ENCODE measurements around the gene THAP12. TPM values are rescaled to one million over a fixed set of nuclear protein-coding genes. Genes with fewer than 3 reads are reported as not detected.
"Not testable (repeated sequence)": the region's sequence is repeated elsewhere in the genome, so short reads cannot be mapped to it uniquely, and the experiment has no call there.

THAP12 gene
- total RNA-seq, 1 donor from 2014 or later: 36.8 TPM

DNA sequence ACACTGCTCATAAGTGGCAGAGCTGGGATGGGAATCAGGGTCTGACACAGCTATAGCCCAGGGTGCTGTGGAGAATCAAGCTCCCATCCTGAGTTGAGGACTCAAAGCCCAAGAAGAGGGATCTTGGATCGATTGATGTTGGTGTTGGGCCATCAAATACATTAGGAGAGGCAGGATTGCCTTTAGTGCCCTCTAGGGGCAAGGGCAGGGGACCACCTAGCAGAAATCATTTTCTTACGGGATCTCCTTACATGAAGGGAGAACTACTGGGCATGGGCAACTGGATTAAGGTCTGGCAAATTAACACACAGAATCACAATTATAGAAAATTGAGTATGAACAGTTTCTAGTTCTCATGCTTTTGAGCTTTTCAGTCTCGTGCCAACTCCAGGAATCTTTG, 39.0 kb upstream of the THAP12 start:
- Mint-ChIP-seq H3K4me3 (ENCODE audit: unreplicated experiment) (no peak overlapping the region), H3K27ac (ENCODE audit: unreplicated experiment) (no peak overlapping the region), H3K27me3 (ENCODE audit: unreplicated experiment) (peaks cover 26% of the 10 kb centered on the region), H3K9me3 (ENCODE audit: unreplicated experiment) (no peaks in the 10 kb centered on the region), H3K36me3 (ENCODE audit: unreplicated experiment) (no peaks in the 10 kb centered on the region), H3K4me1 (ENCODE audit: unreplicated experiment) (no peaks in the 10 kb centered on the region)
- TF ChIP-seq, protein P1, sequence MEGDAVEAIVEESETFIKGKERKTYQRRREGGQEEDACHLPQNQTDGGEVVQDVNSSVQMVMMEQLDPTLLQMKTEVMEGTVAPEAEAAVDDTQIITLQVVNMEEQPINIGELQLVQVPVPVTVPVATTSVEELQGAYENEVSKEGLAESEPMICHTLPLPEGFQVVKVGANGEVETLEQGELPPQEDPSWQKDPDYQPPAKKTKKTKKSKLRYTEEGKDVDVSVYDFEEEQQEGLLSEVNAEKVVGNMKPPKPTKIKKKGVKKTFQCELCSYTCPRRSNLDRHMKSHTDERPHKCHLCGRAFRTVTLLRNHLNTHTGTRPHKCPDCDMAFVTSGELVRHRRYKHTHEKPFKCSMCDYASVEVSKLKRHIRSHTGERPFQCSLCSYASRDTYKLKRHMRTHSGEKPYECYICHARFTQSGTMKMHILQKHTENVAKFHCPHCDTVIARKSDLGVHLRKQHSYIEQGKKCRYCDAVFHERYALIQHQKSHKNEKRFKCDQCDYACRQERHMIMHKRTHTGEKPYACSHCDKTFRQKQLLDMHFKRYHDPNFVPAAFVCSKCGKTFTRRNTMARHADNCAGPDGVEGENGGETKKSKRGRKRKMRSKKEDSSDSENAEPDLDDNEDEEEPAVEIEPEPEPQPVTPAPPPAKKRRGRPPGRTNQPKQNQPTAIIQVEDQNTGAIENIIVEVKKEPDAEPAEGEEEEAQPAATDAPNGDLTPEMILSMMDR (IDR thresholded peaks at IDR 0.05): peak; percentile 15
- DNase-seq (ENCODE audit: extremely low spot score, unreplicated experiment): no peak

DNA sequence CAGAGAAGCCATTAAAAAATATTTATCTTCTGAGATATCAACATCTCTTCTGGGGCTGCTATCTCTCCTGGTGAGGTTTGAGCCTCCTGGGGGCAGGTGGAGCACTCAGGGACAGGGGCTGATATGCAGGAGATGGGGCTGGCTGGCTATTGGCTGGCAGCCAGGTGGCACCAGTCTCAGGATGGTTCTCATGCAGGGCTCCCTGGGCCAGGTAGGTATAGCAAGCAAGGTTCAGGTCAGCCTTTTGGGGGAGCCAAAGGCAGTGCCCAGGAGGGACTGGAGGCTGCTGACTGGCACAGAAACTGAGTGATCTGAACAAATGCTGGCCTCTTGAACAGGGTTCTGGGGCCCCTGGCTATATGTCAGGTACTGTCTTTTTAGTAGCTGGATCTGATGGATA, 34.1 kb upstream of the THAP12 start:
- Mint-ChIP-seq H3K4me3 (ENCODE audit: unreplicated experiment) (no peak overlapping the region), H3K36me3 (ENCODE audit: unreplicated experiment) (no peaks in the 10 kb centered on the region), H3K4me1 (ENCODE audit: unreplicated experiment) (no peaks in the 10 kb centered on the region), H3K9me3 (ENCODE audit: unreplicated experiment) (no peaks in the 10 kb centered on the region), H3K27me3 (ENCODE audit: unreplicated experiment) (peaks cover 43% of the 10 kb centered on the region), H3K27ac (ENCODE audit: unreplicated experiment) (no peak overlapping the region)
- TF ChIP-seq, protein P1 (IDR thresholded peaks at IDR 0.05): no peak
- no peak for DNase-seq (ENCODE audit: extremely low spot score, unreplicated experiment)

DNA sequence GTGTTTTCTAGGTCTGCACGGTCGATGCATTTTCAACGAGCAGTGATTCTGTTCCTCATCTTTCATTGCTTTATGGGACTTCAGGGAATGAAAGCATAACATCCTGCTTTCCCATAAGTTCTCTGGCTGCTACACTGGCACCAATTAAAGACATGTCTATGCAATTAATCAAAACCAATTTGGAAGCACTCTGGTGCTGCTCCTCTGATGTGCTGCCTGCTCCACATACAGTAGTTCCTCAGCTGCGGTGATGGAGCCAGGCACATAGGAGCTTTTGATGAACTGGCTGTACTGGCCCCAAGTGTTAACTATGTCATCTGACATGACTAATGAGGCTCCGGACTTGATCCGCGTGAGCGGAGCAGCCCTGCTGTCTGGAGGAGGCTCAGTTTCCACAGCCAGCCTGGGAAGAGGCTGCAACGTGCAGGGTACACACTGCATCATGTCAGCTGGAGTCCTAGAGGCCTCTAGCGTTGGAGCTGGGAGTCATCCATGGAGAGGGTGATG, 30.0 kb upstream of the THAP12 start:
- Mint-ChIP-seq H3K27me3 (ENCODE audit: unreplicated experiment) (peaks cover 22% of the 10 kb centered on the region), H3K4me1 (ENCODE audit: unreplicated experiment) (peaks cover 11% of the 10 kb centered on the region), H3K36me3 (ENCODE audit: unreplicated experiment) (no peaks in the 10 kb centered on the region), H3K4me3 (ENCODE audit: unreplicated experiment) (no peak overlapping the region), H3K9me3 (ENCODE audit: unreplicated experiment) (no peaks in the 10 kb centered on the region), H3K27ac (ENCODE audit: unreplicated experiment) (no peak overlapping the region)
- TF ChIP-seq, protein P1 (IDR thresholded peaks at IDR 0.05): no peak
- DNase-seq (ENCODE audit: extremely low spot score, unreplicated experiment): no peak

DNA sequence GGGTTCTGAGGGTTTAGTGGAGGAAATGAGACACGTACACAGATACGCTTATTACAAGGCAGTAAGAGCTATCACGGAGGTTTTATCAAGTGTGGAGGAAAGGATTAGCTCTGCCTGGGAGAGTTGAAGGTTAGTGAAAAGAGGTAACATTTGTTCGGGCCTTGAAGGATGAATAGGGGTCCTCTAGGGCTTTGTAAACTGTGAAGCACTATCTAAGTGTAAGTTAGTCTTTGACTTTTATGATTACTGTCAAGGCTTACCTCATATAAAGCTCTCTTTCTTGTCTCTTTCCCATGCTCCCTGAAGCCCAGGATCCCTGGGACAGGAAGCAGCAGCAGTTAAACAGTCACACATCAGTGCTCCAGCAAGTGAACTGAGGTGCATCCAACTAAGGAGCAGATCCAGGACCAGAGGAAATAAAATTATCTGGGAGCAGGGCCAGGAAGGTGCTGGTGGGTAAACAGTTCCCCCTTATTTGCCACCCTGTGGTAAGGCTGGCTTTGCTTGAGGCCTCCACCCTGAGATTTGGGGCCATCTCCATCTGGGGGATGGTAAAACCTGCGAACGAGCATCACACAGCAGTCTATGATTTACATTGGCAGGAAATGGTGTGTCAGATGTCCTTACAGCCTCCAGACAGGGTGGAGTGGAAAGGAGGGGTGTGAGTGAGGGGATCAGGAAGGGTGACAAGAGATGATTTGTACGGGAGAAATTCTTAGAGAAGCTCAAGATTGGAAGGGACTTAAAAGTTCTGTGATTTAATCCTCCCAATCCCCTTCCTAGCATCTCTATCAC, 27.4 kb upstream of the THAP12 start:
- no peak for DNase-seq (ENCODE audit: extremely low spot score, unreplicated experiment)
- Mint-ChIP-seq H3K36me3 (ENCODE audit: unreplicated experiment) (no peaks in the 10 kb centered on the region), H3K27ac (ENCODE audit: unreplicated experiment) (no peak overlapping the region), H3K4me1 (ENCODE audit: unreplicated experiment) (peaks cover 11% of the 10 kb centered on the region), H3K27me3 (ENCODE audit: unreplicated experiment) (peaks cover 16% of the 10 kb centered on the region), H3K4me3 (ENCODE audit: unreplicated experiment) (no peak overlapping the region), H3K9me3 (ENCODE audit: unreplicated experiment) (no peaks in the 10 kb centered on the region)
- TF ChIP-seq, protein P1 (IDR thresholded peaks at IDR 0.05): no peak

DNA sequence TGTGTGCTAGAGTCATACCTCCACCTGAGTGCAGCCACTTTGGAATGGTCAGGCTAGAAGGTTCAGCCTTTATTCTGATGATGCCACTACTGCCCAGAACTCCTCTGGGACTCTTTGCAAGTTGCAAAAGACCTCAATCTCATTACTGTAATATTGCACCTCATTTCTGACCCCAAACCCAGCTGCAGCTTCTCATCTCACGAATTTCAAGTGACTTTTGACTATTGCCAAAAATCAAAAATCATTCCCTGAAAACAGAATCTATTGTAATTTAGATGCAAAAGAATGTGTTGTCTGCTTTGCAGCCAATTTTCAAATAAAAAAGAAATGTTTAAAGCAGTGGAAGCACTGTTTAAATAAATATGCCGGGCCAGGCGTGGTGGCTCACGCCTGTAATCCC, 25.4 kb upstream of the THAP12 start:
- TF ChIP-seq, protein P1 (IDR thresholded peaks at IDR 0.05): no peak
- no peak for DNase-seq (ENCODE audit: extremely low spot score, unreplicated experiment)
- no peak overlapping the region for H3K27ac Mint-ChIP-seq (ENCODE audit: unreplicated experiment)
- H3K9me3 Mint-ChIP-seq (ENCODE audit: unreplicated experiment): no peaks in the 10 kb centered on the region
- H3K36me3 Mint-ChIP-seq (ENCODE audit: unreplicated experiment): no peaks in the 10 kb centered on the region
- no peak overlapping the region for H3K4me3 Mint-ChIP-seq (ENCODE audit: unreplicated experiment)
- no peaks in the 10 kb centered on the region for H3K27me3 Mint-ChIP-seq (ENCODE audit: unreplicated experiment)
- peaks cover 11% of the 10 kb centered on the region for H3K4me1 Mint-ChIP-seq (ENCODE audit: unreplicated experiment)

DNA sequence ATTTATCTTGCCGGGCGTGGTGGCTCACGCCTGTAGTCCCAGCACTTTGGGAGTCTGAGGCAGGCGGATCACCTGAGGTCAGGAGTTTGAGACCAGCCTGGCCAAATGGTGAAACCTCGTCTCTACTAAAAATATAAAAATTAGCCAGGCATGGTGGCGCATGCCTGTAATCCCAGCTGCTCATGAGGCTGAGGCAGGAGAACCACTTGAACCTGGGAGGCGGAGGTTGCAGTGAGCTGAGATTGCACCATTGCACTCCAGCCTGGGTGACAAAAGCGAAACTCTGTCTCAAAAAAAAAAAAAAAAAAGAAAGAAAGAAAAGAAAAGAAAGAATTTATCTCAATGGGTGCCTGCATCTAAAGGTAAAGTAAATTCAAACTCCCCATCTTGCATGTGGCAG, 20.6 kb upstream of the THAP12 start:
- not testable (repeated sequence) for H3K36me3 Mint-ChIP-seq (ENCODE audit: unreplicated experiment); H3K27ac Mint-ChIP-seq (ENCODE audit: unreplicated experiment); H3K4me1 Mint-ChIP-seq (ENCODE audit: unreplicated experiment); DNase-seq (ENCODE audit: extremely low spot score, unreplicated experiment); H3K27me3 Mint-ChIP-seq (ENCODE audit: unreplicated experiment); H3K9me3 Mint-ChIP-seq (ENCODE audit: unreplicated experiment); H3K4me3 Mint-ChIP-seq (ENCODE audit: unreplicated experiment)

All from osteocyte (in vitro differentiated cells).